Neuronal stem cell (in vitro differentiated cells): Measurements from ENCODE around the gene SRRT.

Source experiments
- DNase-seq: peaks from one replicate; pipeline ENCODE4 v3.0.0-alpha.2; 2013; ENCODE audit warnings: low spot score
- H2AFZ ChIP-seq: one replicate; pipeline ENCODE4 v1.6.1; 2013; ENCODE audit warnings: mild to moderate bottlenecking, low read length, inconsistent platforms
- H2AK5ac ChIP-seq: 2 replicates; pipeline ENCODE4 v1.6.1; 2013; ENCODE audit warnings: low read depth, mild to moderate bottlenecking, inconsistent platforms, low read length, moderate library complexity, mixed read lengths
- H2BK120ac ChIP-seq: 2 replicates; pipeline ENCODE4 v1.6.1; 2013; ENCODE audit warnings: low read depth, mild to moderate bottlenecking, inconsistent platforms, low read length, moderate library complexity, mixed read lengths
- H2BK12ac ChIP-seq: one replicate; pipeline ENCODE4 v1.6.1; 2013; ENCODE audit warnings: low read length, inconsistent platforms
- H2BK15ac ChIP-seq: 2 replicates; pipeline ENCODE4 v1.6.1; 2013; ENCODE audit warnings: mild to moderate bottlenecking, low read length, inconsistent platforms, mixed read lengths
- H2BK5ac ChIP-seq: one replicate; pipeline ENCODE4 v1.6.1; 2013; ENCODE audit warnings: inconsistent platforms, mild to moderate bottlenecking, low read length, moderate library complexity
- H3K14ac ChIP-seq: one replicate; pipeline ENCODE4 v1.6.1; 2013; ENCODE audit warnings: low read length, inconsistent platforms
- H3K18ac ChIP-seq: 2 replicates; pipeline ENCODE4 v1.6.1; 2013; ENCODE audit warnings: low read length, inconsistent platforms
- H3K23ac ChIP-seq: 2 replicates; pipeline ENCODE4 v1.6.1; 2013; ENCODE audit warnings: low read depth, mild to moderate bottlenecking, mixed read lengths, low read length, inconsistent platforms; ENCODE audit not compliant: poor library complexity
- H3K27ac ChIP-seq: replicated peaks from 3 replicates; pipeline ENCODE4 v1.5.1; 2013; ENCODE audit warnings: low read length, inconsistent platforms
- H3K27me3 ChIP-seq, 3 experiments: 2 replicates each; pipeline ENCODE4 v1.6.1; 2013; ENCODE audit warnings: low read length in 3 of 3, mild to moderate bottlenecking in 2 of 3, inconsistent platforms in 1 of 3, low read depth in 1 of 3, mixed read lengths in 1 of 3, moderate library complexity in 1 of 3; ENCODE audit not compliant: control insufficient read depth in 3 of 3, insufficient read depth in 3 of 3
- H3K36me3 ChIP-seq, 2 donors: replicated peaks in 1 of 2; 2 replicates each; pipeline ENCODE4 v1.6.1; 2013; ENCODE audit warnings: low read length in 2 of 2; ENCODE audit not compliant: control insufficient read depth in 2 of 2, insufficient read depth in 2 of 2
- H3K4ac ChIP-seq: 2 replicates; pipeline ENCODE4 v1.6.1; 2013; ENCODE audit warnings: inconsistent platforms, mild to moderate bottlenecking, low read length, moderate library complexity
- H3K4me1 ChIP-seq, 2 donors: 1 replicate in 1 of 2; 2 replicates in 1 of 2; pipeline ENCODE4 v1.6.1; 2013; ENCODE audit warnings: low read length in 2 of 2, low read depth in 1 of 2; ENCODE audit not compliant: control insufficient read depth in 2 of 2, insufficient read depth in 1 of 2
- H3K4me2 ChIP-seq: one replicate; pipeline ENCODE4 v1.6.1; 2013; ENCODE audit warnings: mild to moderate bottlenecking, low read length, inconsistent platforms; ENCODE audit not compliant: insufficient read depth, poor library complexity, severe bottlenecking
- H3K4me3 ChIP-seq, 2 donors: 2 replicates each; pipeline ENCODE4 v1.5.1; 2013; ENCODE audit warnings: low read length in 2 of 2, mild to moderate bottlenecking in 2 of 2, inconsistent platforms in 1 of 2, moderate library complexity in 1 of 2
- H3K79me1 ChIP-seq: one replicate; pipeline ENCODE4 v1.6.1; 2013; ENCODE audit warnings: low read depth, mild to moderate bottlenecking, inconsistent platforms, low read length, moderate library complexity
- H3K9ac ChIP-seq: one replicate; pipeline ENCODE4 v1.6.1; 2013; ENCODE audit warnings: mild to moderate bottlenecking, low read depth, low read length, inconsistent platforms; ENCODE audit not compliant: poor library complexity
- H3K9me3 ChIP-seq, 2 donors: replicated peaks in 1 of 2; 2 replicates each; pipeline versions ENCODE3 to v1.6.1; 2013; ENCODE audit warnings: low read length in 2 of 2, mild to moderate bottlenecking in 2 of 2, inconsistent platforms in 1 of 2, low read depth in 1 of 2, mixed read lengths in 1 of 2, moderate library complexity in 1 of 2; ENCODE audit not compliant: control insufficient read depth in 2 of 2, insufficient read depth in 1 of 2
- H4K8ac ChIP-seq: one replicate; pipeline ENCODE4 v1.6.1; 2013; ENCODE audit warnings: low read depth, mild to moderate bottlenecking, inconsistent platforms, low read length, moderate library complexity
- H4K91ac ChIP-seq: one replicate; pipeline ENCODE4 v1.6.1; 2013; ENCODE audit warnings: low read length, low read depth, mild to moderate bottlenecking, inconsistent platforms; ENCODE audit not compliant: poor library complexity
- WGBS, 2 donors: extraction: QIAGEN DNeasy Blood & Tissue Kit; methylation state at CpG; one replicate each; pipeline ENCODE4 v1.1.7; 2013; ENCODE audit warnings: missing lambda C conversion rate in 2 of 2, mixed read lengths in 1 of 2; ENCODE audit not compliant: insufficient read length in 2 of 2, insufficient replicate concordance in 1 of 2; ENCODE audit errors: extremely low coverage in 2 of 2; 5-methylcytosine and 5-hydroxymethylcytosine counted together

SRRT gene

GRCh38 chr7:100826514-100827329 lies 48.2 kb upstream of the SRRT start:
- H4K8ac ChIP-seq: peak overlapping the region; percentile 9
- H2BK5ac ChIP-seq: no peak overlapping the region
- peak overlapping the region; percentile 78 for H3K14ac ChIP-seq
- H3K18ac ChIP-seq: peak overlapping the region; percentile 97
- H3K27me3 ChIP-seq: no peaks in the 10 kb centered on the region
- peaks cover 0 to 2% of the 10 kb centered on the region in 2 donors for H3K9me3 ChIP-seq
- H2BK12ac ChIP-seq: no peak overlapping the region
- H3K79me1 ChIP-seq: peaks cover 16% of the 10 kb centered on the region
- H3K4me3 ChIP-seq: peak overlapping the region; percentile 94 to 99
- peaks cover 10 to 14% of the 10 kb centered on the region in 2 donors for H3K4me1 ChIP-seq
- peak overlapping the region; percentile 83 for H3K4me2 ChIP-seq
- no peak for DNase-seq
- peak overlapping the region; percentile 89 for H3K9ac ChIP-seq
- WGBS, 2 donors: no CpG with 5 or more reads among the region's 71 CpGs
- H3K4ac ChIP-seq: peak overlapping the region; percentile 9
- peak overlapping the region; percentile 77 for H3K23ac ChIP-seq
- no peak overlapping the region for H4K91ac ChIP-seq
- H2BK120ac ChIP-seq: no peak overlapping the region
- peak overlapping the region; percentile 96 for H2AK5ac ChIP-seq
- peak overlapping the region; percentile 96 for H2AFZ ChIP-seq
- H3K27ac ChIP-seq: peak overlapping the region; percentile 66
- H3K36me3 ChIP-seq: peaks cover 30 to 41% of the 10 kb centered on the region in 2 donors
- peak overlapping the region; percentile 93 for H2BK15ac ChIP-seq

DNA sequence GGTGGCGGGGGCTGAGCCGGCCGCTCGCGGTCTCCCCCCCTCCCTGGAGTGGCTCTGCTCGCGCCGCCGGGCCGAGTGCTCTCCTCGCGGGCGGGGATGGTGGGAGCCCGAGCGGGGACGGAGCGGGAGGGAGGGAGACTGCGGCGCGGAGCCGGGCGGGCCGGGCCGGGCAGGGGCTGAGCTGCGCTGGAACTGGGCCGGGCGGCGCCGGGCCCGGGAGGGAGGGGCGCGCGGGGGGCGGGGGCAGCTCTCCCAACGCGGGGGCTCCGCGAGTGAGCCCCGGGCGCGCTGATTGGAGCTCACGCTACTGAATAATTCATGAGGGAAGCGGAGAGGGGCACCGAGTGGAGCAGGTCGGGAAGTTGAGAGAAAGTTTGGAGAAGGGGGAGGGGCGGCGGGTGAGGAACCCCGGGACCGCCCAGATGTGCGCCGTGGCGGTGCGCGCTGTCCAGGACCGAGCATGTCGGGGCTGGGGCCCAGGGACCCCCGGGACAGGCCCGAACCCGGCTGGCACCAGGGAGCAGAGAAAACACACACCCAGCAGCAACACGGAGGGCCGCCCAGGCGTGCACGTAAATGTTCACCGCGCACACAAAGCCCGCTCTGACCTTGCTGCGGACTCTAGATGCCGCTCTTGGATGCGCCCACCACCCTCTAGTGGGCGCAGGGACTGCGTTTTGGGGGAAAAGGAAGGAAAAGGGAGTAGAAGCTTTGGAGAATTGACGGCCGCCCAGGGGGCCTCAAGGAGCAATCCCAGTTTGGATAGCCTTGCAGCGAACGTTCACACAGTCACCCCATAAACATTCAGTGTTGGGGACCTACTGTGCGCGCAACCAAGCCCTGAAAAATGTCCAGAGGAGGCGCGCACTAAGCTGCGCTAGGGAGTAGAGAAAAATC lies 47.3 kb upstream of the SRRT start, which contains the start of gene EPHB4:
TSS of gene EPHB4 (minus strand) at position 194 of the 897 bp plus-strand sequence. CDS start 493 bp downstream, outside the sequence.
- peak within 1 kb of the TSS; percentile 94 to 99 for H3K4me3 ChIP-seq
- H2AFZ ChIP-seq: peak within 1 kb of the TSS; percentile 96
- peak within 1 kb of the TSS; percentile 68 for H2BK12ac ChIP-seq
- H2AK5ac ChIP-seq: peak within 1 kb of the TSS; percentile 96
- peak within 1 kb of the TSS; percentile 89 for H3K9ac ChIP-seq
- H3K27me3 ChIP-seq: no peaks in the 10 kb centered on the region
- H3K27ac ChIP-seq: peak within 1 kb of the TSS; percentile 94
- no CpG with 5 or more reads among the region's 80 CpGs for WGBS, 2 donors
- H4K8ac ChIP-seq: peak within 1 kb of the TSS; percentile 9
- H3K4me2 ChIP-seq: peak within 1 kb of the TSS; percentile 83
- H3K79me1 ChIP-seq: peaks cover 11% of the 10 kb centered on the region
- H2BK120ac ChIP-seq: peak within 1 kb of the TSS; percentile 97
- peaks cover 23 to 32% of the 10 kb centered on the region in 2 donors for H3K36me3 ChIP-seq
- H3K4me1 ChIP-seq: peaks cover 10 to 14% of the 10 kb centered on the region in 2 donors
- DNase-seq: peak; percentile 90
- peak within 1 kb of the TSS; percentile 86 for H3K4ac ChIP-seq
- H3K14ac ChIP-seq: peak within 1 kb of the TSS; percentile 90
- H2BK5ac ChIP-seq: peak within 1 kb of the TSS; percentile 95
- H3K23ac ChIP-seq: peak within 1 kb of the TSS; percentile 95
- H2BK15ac ChIP-seq: peak within 1 kb of the TSS; percentile 93
- H3K9me3 ChIP-seq: no peaks in the 10 kb centered on the region
- peak within 1 kb of the TSS; percentile 98 for H3K18ac ChIP-seq
- H4K91ac ChIP-seq: peak within 1 kb of the TSS; percentile 68

- Histone ChIP-seq H3K14ac (no peak overlapping the region), H2AK5ac (no peak overlapping the region), H3K9ac (no peak overlapping the region), H3K4me2 (no peak overlapping the region), H3K4me1 (peaks cover 10 to 14% of the 10 kb centered on the region in 2 donors), H2BK120ac (no peak overlapping the region), H2BK12ac (no peak overlapping the region), H4K91ac (no peak overlapping the region), H3K23ac (peak overlapping the region; percentile 44), H3K36me3 (peaks cover 8 to 16% of the 10 kb centered on the region in 2 donors), H3K4ac (no peak overlapping the region), H3K79me1 (peaks cover 5% of the 10 kb centered on the region), H3K9me3 (no peaks in the 10 kb centered on the region), H3K18ac (no peak overlapping the region), H3K4me3 (peak overlapping the region in 1 of 2 donors; percentile 4), H4K8ac (no peak overlapping the region), H3K27me3 (no peaks in the 10 kb centered on the region), H3K27ac (no peak overlapping the region), H2BK15ac (no peak overlapping the region), H2AFZ (no peak overlapping the region), H2BK5ac (no peak overlapping the region)
- DNase-seq: no peak
- WGBS, 2 donors: no CpG with 5 or more reads among the region's 20 CpGs
Measured at GRCh38 chr7:100829150-100829716, 45.7 kb upstream of the SRRT start.
